ENCODE data around the gene ZSWIM3.

- no peak for TF ChIP-seq CTCF (IDR thresholded peaks at IDR 0.05; ENCODE audit: low read depth, low read length)
- no peak for TF ChIP-seq EZH2phosphoT487 (IDR thresholded peaks at IDR 0.05; ENCODE audit: low read depth)
Measured at GRCh38 chr20:45913116-45913515, 55.7 kb downstream of the ZSWIM3 start.

All from OCI-LY3 (cell line).